Measurements from ENCODE around the gene ISOC1. TPM values are rescaled to one million over a fixed set of nuclear protein-coding genes. Genes with fewer than 3 reads are reported as not detected.
A peak's percentile ranks its signal among the peaks of the same experiment; 100 is the strongest.

The ISOC1 gene
- total and polyA plus RNA-seq, 2 of the 13 experiments (the other 11 are each of a cell fraction or from before 2014, with no cell fraction given): 25.7 to 51.3 TPM

- ChIA-PET POLR2A (interaction anchor here (2.2 kb wide), 1 partner anchor 24 kb away, joined by 8 read pairs; the partner anchor contains the start of gene ISOC1), CTCF (ENCODE audit: low intra/inter-chr PET ratio, low total read pairs) (no interaction called here)
- H2AFZ ChIP-seq (ENCODE audit: low read length): no peak overlapping the region
- no peaks in the 10 kb centered on the region for H3K79me2 ChIP-seq (ENCODE audit: insufficient read depth, low read length)
- no TSS peak for BruUV-seq (replicated peaks)
- H3K4me3 ChIP-seq (replicated peaks in 1 of 3; ENCODE audit: insufficient read depth in 1 of 3, low read depth in 2 of 3, low read length in 3 of 3): no peak overlapping the region
- H4K20me1 ChIP-seq (ENCODE audit: insufficient read depth, low read length): no peaks in the 10 kb centered on the region
- H3K9ac ChIP-seq (ENCODE audit: insufficient read depth, low read depth, low read length): no peak overlapping the region
- DNase-seq (ENCODE audit: low spot score): no peak
- FAIRE-seq: no peak
- H3K4me1 ChIP-seq (ENCODE audit: insufficient read depth, low read length): no peaks in the 10 kb centered on the region
- 92% methylated on average over 2 of the region's 2 CpGs for WGBS (ENCODE audit: low lambda C conversion rate)
- intact Hi-C loops (cut with micrococcal nuclease; ENCODE audit: unreplicated experiment) (no loop called here), in situ Hi-C loops (cut with HindIII; ENCODE audit: extremely low pct_ligation_motif_present, low pct_unique_long_range_greater_than_20kb) (loop anchor here (25.0 kb wide), 1 partner anchor 907 kb away; no protein-coding TSS in a partner anchor)
- ATAC-seq: 0 out of 3 replicates have a peak, but pooled peaks have one; percentile 20
- no peak overlapping the region for H3K27ac ChIP-seq (ENCODE audit: extremely low read length, insufficient read depth, low read length)
- no peaks in the 10 kb centered on the region for H3K27me3 ChIP-seq (ENCODE audit: control insufficient read depth in 1 of 2, insufficient read depth in 2 of 2, low read length in 2 of 2)
- no peak overlapping the region for H3K4me2 ChIP-seq (ENCODE audit: low read depth, low read length)
- H3K9me3 ChIP-seq (ENCODE audit: low read length): no peaks in the 10 kb centered on the region
- no peaks in the 10 kb centered on the region; a peak in 1 of 5 replicates for H3K36me3 ChIP-seq (replicated peaks in 1 of 2; ENCODE audit: control insufficient read depth in 1 of 2, insufficient read depth in 2 of 2, low read length in 2 of 2)
- TF ChIP-seq ZNF564 (CRISPR knock-in tag; IDR thresholded peaks at IDR 0.05): no peak
- TF ChIP-seq NR2F1 (CRISPR knock-in tag; IDR thresholded peaks at IDR 0.05): no peak
- no peak for TF ChIP-seq NFRKB (IDR thresholded peaks at IDR 0.05)
- TF ChIP-seq KLF16 (CRISPR knock-in tag; IDR thresholded peaks at IDR 0.05): no peak
- TF ChIP-seq SMAD1 (CRISPR knock-in tag; IDR thresholded peaks at IDR 0.05; ENCODE audit: borderline replicate concordance, low read depth): no peak
- no peak for TF ChIP-seq PATZ1 (CRISPR knock-in tag; IDR thresholded peaks at IDR 0.05)
- no peak for TF ChIP-seq ZBTB4 (CRISPR knock-in tag; IDR thresholded peaks at IDR 0.05; ENCODE audit: borderline replicate concordance)
- TF ChIP-seq ZNF331 (CRISPR knock-in tag; IDR thresholded peaks at IDR 0.05): no peak
- TF ChIP-seq SNRNP70 (IDR thresholded peaks at IDR 0.05; ENCODE audit: low read depth, low read length): no peak
- no peak for TF ChIP-seq NCOA5 (CRISPR knock-in tag; IDR thresholded peaks at IDR 0.05)
- no peak for TF ChIP-seq ELF3 (CRISPR knock-in tag; IDR thresholded peaks at IDR 0.05)
- no peak for TF ChIP-seq AGO1 (IDR thresholded peaks at IDR 0.05; ENCODE audit: low read depth, low read length, poor library complexity, severe bottlenecking)
- TF ChIP-seq NFE2 (CRISPR knock-in tag; IDR thresholded peaks at IDR 0.05): no peak
- no peak for TF ChIP-seq WIZ (CRISPR knock-in tag; IDR thresholded peaks at IDR 0.05)
- TF ChIP-seq PAF1 (CRISPR knock-in tag; IDR thresholded peaks at IDR 0.05): no peak
- TF ChIP-seq ZNF414 (CRISPR knock-in tag; IDR thresholded peaks at IDR 0.05): no peak
- no peak for TF ChIP-seq ZBTB10 (CRISPR knock-in tag; IDR thresholded peaks at IDR 0.05; ENCODE audit: borderline replicate concordance)
These were observed 24.3 kb downstream of the ISOC1 start for GRCh38 chr5:129118826-129119225.
